Mesenchymal stem cell (in vitro differentiated cells and primary cell): ENCODE measurements around the gene ELK1.

Experiments
- DNase-seq: peaks from one replicate; pipeline ENCODE4 v3.0.0-alpha.2; 2013
- H2AFZ ChIP-seq: one replicate; pipeline ENCODE4 v1.6.1; 2013; ENCODE audit warnings: low read depth, mild to moderate bottlenecking, control low read depth, inconsistent platforms, low read length, moderate library complexity
- H2AK5ac ChIP-seq: 2 replicates; pipeline ENCODE4 v1.6.1; 2013; ENCODE audit warnings: low read length, moderate library complexity, mild to moderate bottlenecking, inconsistent platforms; ENCODE audit not compliant: severe bottlenecking
- H2BK120ac ChIP-seq: one replicate; pipeline ENCODE4 v1.6.1; 2013; ENCODE audit warnings: low read depth, mild to moderate bottlenecking, inconsistent platforms, low read length, moderate library complexity
- H2BK12ac ChIP-seq, 2 experiments: one replicate each; pipeline ENCODE4 v1.6.1; 2013; ENCODE audit warnings: inconsistent platforms in 2 of 2, low read length in 2 of 2, mild to moderate bottlenecking in 2 of 2, moderate library complexity in 2 of 2, control low read depth in 1 of 2
- H2BK15ac ChIP-seq: one replicate; pipeline ENCODE4 v1.6.1; 2013; ENCODE audit warnings: mild to moderate bottlenecking, low read depth, inconsistent platforms; ENCODE audit not compliant: poor library complexity, severe bottlenecking
- H2BK5ac ChIP-seq: 2 replicates; pipeline ENCODE4 v1.6.1; 2013; ENCODE audit warnings: low read depth, mild to moderate bottlenecking, low read length, control low read depth, inconsistent platforms; ENCODE audit not compliant: poor library complexity, severe bottlenecking
- H3K14ac ChIP-seq, 2 experiments: one replicate each; pipeline ENCODE4 v1.6.1; 2013; ENCODE audit warnings: inconsistent platforms in 2 of 2, low read length in 2 of 2, control low read depth in 1 of 2, mild to moderate bottlenecking in 1 of 2, moderate library complexity in 1 of 2
- H3K18ac ChIP-seq, 2 experiments: one replicate each; pipeline ENCODE4 v1.6.1; 2013; ENCODE audit warnings: inconsistent platforms in 2 of 2, low read length in 2 of 2, control low read depth in 1 of 2, low read depth in 1 of 2, mild to moderate bottlenecking in 1 of 2
- H3K23ac ChIP-seq, 2 experiments: one replicate each; pipeline ENCODE4 v1.6.1; 2013; ENCODE audit warnings: inconsistent platforms in 2 of 2, low read length in 2 of 2, mild to moderate bottlenecking in 2 of 2, moderate library complexity in 2 of 2, control low read depth in 1 of 2
- H3K27ac ChIP-seq: 2 replicates; pipeline ENCODE4 v1.5.1; 2013; ENCODE audit warnings: mild to moderate bottlenecking, moderate library complexity, low read length, control low read depth, inconsistent platforms; ENCODE audit not compliant: poor library complexity, severe bottlenecking
- H3K27me3 ChIP-seq, 2 experiments: 2 replicates each; pipeline versions ENCODE4 v1.6.1 to v1.7.0; 2013; ENCODE audit warnings: low read length in 2 of 2, mild to moderate bottlenecking in 2 of 2, moderate library complexity in 2 of 2, control low read depth in 1 of 2, inconsistent platforms in 1 of 2; ENCODE audit not compliant: control insufficient read depth in 1 of 2, insufficient read depth in 1 of 2
- H3K36me3 ChIP-seq, 2 experiments: 2 replicates each; pipeline versions ENCODE4 v1.6.1 to v1.7.0; 2013; ENCODE audit warnings: low read length in 2 of 2, control low read depth in 1 of 2, inconsistent platforms in 1 of 2, low read depth in 1 of 2, mild to moderate bottlenecking in 1 of 2; ENCODE audit not compliant: insufficient read depth in 2 of 2, control insufficient read depth in 1 of 2
- H3K4ac ChIP-seq, 2 experiments: one replicate each; pipeline ENCODE4 v1.6.1; 2013; ENCODE audit warnings: inconsistent platforms in 2 of 2, low read length in 2 of 2, mild to moderate bottlenecking in 2 of 2, moderate library complexity in 2 of 2, control low read depth in 1 of 2, low read depth in 1 of 2
- H3K4me1 ChIP-seq: 2 replicates; pipeline ENCODE4 v1.6.1; 2013; ENCODE audit warnings: low read depth, low read length, control low read depth; ENCODE audit not compliant: control insufficient read depth, insufficient read depth
- H3K4me2 ChIP-seq: 2 replicates; pipeline ENCODE4 v1.6.1; 2013; ENCODE audit warnings: low read length, mild to moderate bottlenecking, inconsistent platforms; ENCODE audit not compliant: poor library complexity, severe bottlenecking
- H3K4me3 ChIP-seq, 2 experiments: 2 replicates each; pipeline versions ENCODE4 v1.5.1 to v1.7.0; 2013; ENCODE audit warnings: low read length in 2 of 2, mild to moderate bottlenecking in 2 of 2, control low read depth in 1 of 2, low read depth in 1 of 2; ENCODE audit not compliant: insufficient read depth in 1 of 2
- H3K79me1 ChIP-seq: replicated peaks from 2 replicates; pipeline ENCODE4 v1.6.1; 2013; ENCODE audit warnings: mild to moderate bottlenecking, control low read depth, low read length, inconsistent platforms; ENCODE audit not compliant: poor library complexity, severe bottlenecking
- H3K9ac ChIP-seq: 2 replicates; pipeline ENCODE4 v1.7.0; 2013; ENCODE audit warnings: mild to moderate bottlenecking, low read length, moderate library complexity
- H3K9me3 ChIP-seq: 2 replicates; pipeline ENCODE4 v1.7.0; 2013; ENCODE audit warnings: mild to moderate bottlenecking, low read length; ENCODE audit not compliant: control insufficient read depth
- H4K8ac ChIP-seq: one replicate; pipeline ENCODE4 v1.6.1; 2013; ENCODE audit warnings: inconsistent platforms, mild to moderate bottlenecking, low read length, moderate library complexity
- H4K91ac ChIP-seq: one replicate; pipeline ENCODE4 v1.6.1; 2013; ENCODE audit warnings: mild to moderate bottlenecking, low read length, inconsistent platforms
- WGBS: methylation state at CpG from one replicate; pipeline ENCODE4 v1.1.7; 2013; ENCODE audit warnings: mixed read lengths; 5-methylcytosine and 5-hydroxymethylcytosine counted together

The ELK1 gene

GRCh38 chrX:47596256-47596655 lies 54.1 kb downstream of the ELK1 start:
- H4K91ac ChIP-seq, result no peak overlapping the region
- H3K4ac ChIP-seq, result no peak overlapping the region
- no peaks in the 10 kb centered on the region for H3K4me1 ChIP-seq
- H3K9ac ChIP-seq, result no peak overlapping the region
- no peak overlapping the region for H2AFZ ChIP-seq
- H2AK5ac ChIP-seq, result no peak overlapping the region
- peak; percentile 73 for DNase-seq
- WGBS, result 70% methylated on average over 1 of the region's 2 CpGs
- H3K36me3 ChIP-seq, result no peaks in the 10 kb centered on the region
- H3K9me3 ChIP-seq, result peaks cover 23% of the 10 kb centered on the region
- no peak overlapping the region for H3K27ac ChIP-seq
- H2BK120ac ChIP-seq, result no peak overlapping the region
- H3K27me3 ChIP-seq, result no peaks in the 10 kb centered on the region
- H4K8ac ChIP-seq, result no peak overlapping the region
- no peak overlapping the region for H2BK12ac ChIP-seq
- no peak overlapping the region for H3K23ac ChIP-seq
- no peak overlapping the region for H3K18ac ChIP-seq
- H2BK15ac ChIP-seq, result no peak overlapping the region
- H3K14ac ChIP-seq, result no peak overlapping the region
- no peaks in the 10 kb centered on the region for H3K79me1 ChIP-seq
- no peak overlapping the region for H2BK5ac ChIP-seq
- H3K4me2 ChIP-seq, result no peak overlapping the region
- no peak overlapping the region for H3K4me3 ChIP-seq

GRCh38 chrX:47595716-47596251 lies 54.6 kb downstream of the ELK1 start:
- H4K8ac ChIP-seq, result no peak overlapping the region
- no peak overlapping the region for H2AK5ac ChIP-seq
- H3K9ac ChIP-seq, result peak overlapping the region; percentile 9
- no peak overlapping the region for H2BK12ac ChIP-seq
- H4K91ac ChIP-seq, result no peak overlapping the region
- no peak overlapping the region for H2BK5ac ChIP-seq
- H3K4ac ChIP-seq, result peak overlapping the region in 1 of 2 experiments; percentile 16
- H3K27ac ChIP-seq, result no peak overlapping the region
- no peaks in the 10 kb centered on the region for H3K4me1 ChIP-seq
- DNase-seq, result peak; percentile 62
- no peak overlapping the region for H3K14ac ChIP-seq
- no CpG with 5 or more reads among the region's 1 CpG for WGBS
- H2BK120ac ChIP-seq, result no peak overlapping the region
- no peak overlapping the region for H2BK15ac ChIP-seq
- H3K4me3 ChIP-seq, result no peak overlapping the region
- H3K79me1 ChIP-seq, result no peaks in the 10 kb centered on the region
- H3K18ac ChIP-seq, result no peak overlapping the region
- no peaks in the 10 kb centered on the region for H3K36me3 ChIP-seq
- H3K27me3 ChIP-seq, result no peaks in the 10 kb centered on the region
- no peak overlapping the region for H2AFZ ChIP-seq
- H3K4me2 ChIP-seq, result no peak overlapping the region
- no peak overlapping the region for H3K23ac ChIP-seq
- peaks cover 21% of the 10 kb centered on the region for H3K9me3 ChIP-seq

- no peak overlapping the region for H2AK5ac ChIP-seq
- no peak overlapping the region for H4K8ac ChIP-seq
- no peak overlapping the region for H3K4me2 ChIP-seq
- H2BK12ac ChIP-seq, result no peak overlapping the region
- H2BK5ac ChIP-seq, result no peak overlapping the region
- no peak for DNase-seq
- no peak overlapping the region for H2BK15ac ChIP-seq
- H3K79me1 ChIP-seq, result no peaks in the 10 kb centered on the region
- no peak overlapping the region for H3K9ac ChIP-seq
- no peak overlapping the region for H3K14ac ChIP-seq
- H2AFZ ChIP-seq, result no peak overlapping the region
- no peaks in the 10 kb centered on the region for H3K36me3 ChIP-seq
- H4K91ac ChIP-seq, result no peak overlapping the region
- peaks cover 8% of the 10 kb centered on the region for H3K9me3 ChIP-seq
- no peak overlapping the region for H2BK120ac ChIP-seq
- H3K18ac ChIP-seq, result no peak overlapping the region
- no peak overlapping the region for H3K23ac ChIP-seq
- H3K27ac ChIP-seq, result no peak overlapping the region
- H3K4me3 ChIP-seq, result no peak overlapping the region
- no peaks in the 10 kb centered on the region for H3K4me1 ChIP-seq
- WGBS, result 90% methylated on average over 3 of the region's 4 CpGs
- no peaks in the 10 kb centered on the region for H3K27me3 ChIP-seq
- H3K4ac ChIP-seq, result no peak overlapping the region
Observed at GRCh38 chrX:47593522-47593921, 56.8 kb downstream of the ELK1 start.

GRCh38 chrX:47590984-47591383 lies 59.4 kb downstream of the ELK1 start:
- peaks cover 6 to 8% of the 10 kb centered on the region in 2 experiments for H3K36me3 ChIP-seq
- H3K27me3 ChIP-seq, result peaks cover 0 to 7% of the 10 kb centered on the region in 2 experiments
- no peak overlapping the region for H3K18ac ChIP-seq
- H2BK5ac ChIP-seq, result no peak overlapping the region
- H3K4me1 ChIP-seq, result peaks cover 5% of the 10 kb centered on the region
- no peaks in the 10 kb centered on the region for H3K9me3 ChIP-seq
- H2AFZ ChIP-seq, result no peak overlapping the region
- no peak overlapping the region for H4K8ac ChIP-seq
- no peak overlapping the region for H3K4me2 ChIP-seq
- DNase-seq, result no peak
- H2BK12ac ChIP-seq, result no peak overlapping the region
- H2BK15ac ChIP-seq, result no peak overlapping the region
- no peak overlapping the region for H3K4ac ChIP-seq
- WGBS, result 100% methylated on average over 3 of the region's 5 CpGs
- H3K14ac ChIP-seq, result no peak overlapping the region
- no peak overlapping the region for H3K27ac ChIP-seq
- no peaks in the 10 kb centered on the region for H3K79me1 ChIP-seq
- no peak overlapping the region for H3K23ac ChIP-seq
- H3K9ac ChIP-seq, result no peak overlapping the region
- no peak overlapping the region for H3K4me3 ChIP-seq
- H2BK120ac ChIP-seq, result no peak overlapping the region
- no peak overlapping the region for H4K91ac ChIP-seq
- no peak overlapping the region for H2AK5ac ChIP-seq
